H1 (cell line): ENCODE results near the gene PCDHGB1. TPM values are rescaled to one million over a fixed set of nuclear protein-coding genes. Genes with fewer than 3 reads are reported as not detected.

Experiments
- CTCF ChIA-PET: fragments of 300-600 bp; sonication (Branson Sonifier 250); formaldehyde crosslinking; loops from one replicate; lab custom pipeline; 2021; ENCODE audit not compliant: partially characterized antibody; lab: Charles Lee
- POLR2A ChIA-PET: fragments of 300-600 bp; sonication (Branson Sonifier 250); formaldehyde crosslinking; loops from one replicate; lab custom pipeline; 2021; ENCODE audit warnings: inconsistent platforms; ENCODE audit not compliant: partially characterized antibody; lab: Charles Lee
- DNase-seq, 2 experiments: peaks; one replicate each; pipeline versions ENCODE4 v3.0.0 to v3.0.0-alpha.2; 2010 to 2022; ENCODE audit warnings: low spot score in 2 of 2, low read depth in 1 of 2, mixed read lengths in 1 of 2
- FAIRE-seq: peaks from 2 replicates; lab custom pipeline; 2011; peaks lifted over from hg19 to GRCh38; lab: Jason Lieb, UNC
- H2AFZ ChIP-seq: 2 replicates; pipeline ENCODE4 v1.8.1; 2012; ENCODE audit warnings: low read length, inconsistent platforms
- H2AK5ac ChIP-seq: 2 replicates; pipeline ENCODE4 v1.6.1; 2013; ENCODE audit warnings: low read depth, low read length
- H2BK120ac ChIP-seq: replicated peaks from 2 replicates; pipeline ENCODE3; 2013; ENCODE audit warnings: low read depth, low read length, inconsistent platforms
- H2BK12ac ChIP-seq: 2 replicates; pipeline ENCODE4 v1.6.1; 2013; ENCODE audit warnings: low read depth, low read length
- H2BK15ac ChIP-seq: 2 replicates; pipeline ENCODE4 v1.6.1; 2013; ENCODE audit warnings: low read length
- H2BK20ac ChIP-seq: 2 replicates; pipeline ENCODE4 v1.6.1; 2013; ENCODE audit warnings: low read length
- H2BK5ac ChIP-seq: 2 replicates; pipeline ENCODE4 v1.6.1; 2013; ENCODE audit warnings: low read depth, low read length
- H3K14ac ChIP-seq: 2 replicates; pipeline ENCODE4 v1.6.1; 2013; ENCODE audit warnings: inconsistent platforms; ENCODE audit not compliant: insufficient read length
- H3K18ac ChIP-seq: 2 replicates; pipeline ENCODE4 v1.6.1; 2013; ENCODE audit warnings: low read length; ENCODE audit errors: extremely low read depth
- H3K23ac ChIP-seq: 2 replicates; pipeline ENCODE4 v1.6.1; 2013; ENCODE audit warnings: inconsistent platforms; ENCODE audit not compliant: insufficient read length
- H3K23me2 ChIP-seq: 2 replicates; pipeline ENCODE4 v1.6.1; 2013; ENCODE audit warnings: low read depth, low read length
- H3K27ac ChIP-seq: 2 replicates; pipeline ENCODE4 v1.6.1; 2011; ENCODE audit warnings: low read depth, low read length, inconsistent platforms
- H3K27me3 ChIP-seq, 4 experiments: replicated peaks in 1 of 4; 1 replicate in 1 of 4; 2 replicates in 3 of 4; pipeline versions ENCODE4 v1.6.1 to v1.8.1; 2011 to 2013; ENCODE audit warnings: low read length in 3 of 4, mild to moderate bottlenecking in 3 of 4, inconsistent platforms in 2 of 4, mixed read lengths in 2 of 4, moderate library complexity in 1 of 4; ENCODE audit not compliant: control insufficient read depth in 3 of 4, insufficient read depth in 3 of 4; ENCODE audit errors: extremely low read depth in 1 of 4
- H3K36me3 ChIP-seq, 4 experiments: 2 replicates each; pipeline versions ENCODE4 v1.6.1 to v1.8.1; 2011 to 2013; ENCODE audit warnings: mild to moderate bottlenecking in 4 of 4, low read length in 3 of 4, moderate library complexity in 2 of 4, control low read depth in 1 of 4, inconsistent platforms in 1 of 4; ENCODE audit not compliant: insufficient read depth in 4 of 4, control insufficient read depth in 2 of 4
- H3K4ac ChIP-seq: replicated peaks from 2 replicates; pipeline ENCODE3; 2013; ENCODE audit warnings: low read length, low read depth, mixed read lengths, inconsistent platforms; ENCODE audit not compliant: insufficient read length
- H3K4me1 ChIP-seq, 4 experiments: replicated peaks in 1 of 4; 1 replicate in 1 of 4; 2 replicates in 3 of 4; pipeline versions ENCODE4 v1.6.1 to v1.8.1; 2011 to 2013; ENCODE audit warnings: low read length in 3 of 4, inconsistent platforms in 2 of 4, mixed read lengths in 1 of 4; ENCODE audit not compliant: insufficient read depth in 4 of 4, control insufficient read depth in 3 of 4
- H3K4me2 ChIP-seq, 2 experiments: 2 replicates each; pipeline versions ENCODE4 v1.6.1 to v1.8.1; 2011 to 2013; ENCODE audit warnings: low read depth in 2 of 2, low read length in 2 of 2, control low read depth in 1 of 2, inconsistent platforms in 1 of 2, mild to moderate bottlenecking in 1 of 2; ENCODE audit not compliant: insufficient read depth in 1 of 2
- H3K4me3 ChIP-seq, 4 experiments: fragments of 200-600, 300-600 bp in 1 of 4; sonication (generic), shearing (Covaris generic), sonication (Bioruptor Twin) in 1 of 4; 2 replicates each; pipeline versions ENCODE4 v1.5.1 to v1.8.1; 2011 to 2016; ENCODE audit warnings: low read length in 4 of 4, low read depth in 3 of 4, control low read depth in 2 of 4, inconsistent platforms in 2 of 4, mild to moderate bottlenecking in 2 of 4, mixed read lengths in 1 of 4, moderate library complexity in 1 of 4; ENCODE audit not compliant: insufficient read depth in 2 of 4; ENCODE audit errors: extremely low read depth in 1 of 4
- H3K56ac ChIP-seq: replicated peaks from 2 replicates; pipeline ENCODE3; 2013; ENCODE audit warnings: low read depth, mild to moderate bottlenecking, mixed read lengths, low read length, inconsistent platforms; ENCODE audit not compliant: insufficient read length
- H3K79me1 ChIP-seq: 2 replicates; pipeline ENCODE4 v1.6.1; 2013; ENCODE audit warnings: low read depth, low read length, control low read depth
- H3K79me2 ChIP-seq, 2 experiments: 2 replicates each; pipeline versions ENCODE4 v1.6.1 to v1.8.1; 2012 to 2013; ENCODE audit warnings: low read length in 2 of 2, mild to moderate bottlenecking in 2 of 2, inconsistent platforms in 1 of 2; ENCODE audit not compliant: insufficient read depth in 2 of 2, control insufficient read depth in 1 of 2
- H3K9ac ChIP-seq, 4 experiments: replicated peaks in 1 of 4; 1 replicate in 1 of 4; 2 replicates in 3 of 4; pipeline versions ENCODE4 v1.6.1 to v1.8.1; 2011 to 2013; ENCODE audit warnings: low read depth in 3 of 4, low read length in 3 of 4, control low read depth in 2 of 4, mild to moderate bottlenecking in 2 of 4, moderate library complexity in 2 of 4, inconsistent platforms in 1 of 4; ENCODE audit errors: extremely low read depth in 1 of 4
- H3K9me3 ChIP-seq, 2 experiments: 2 replicates each; pipeline versions ENCODE4 v1.6.1 to v1.8.1; 2012 to 2013; ENCODE audit warnings: mild to moderate bottlenecking in 2 of 2, moderate library complexity in 2 of 2, control low read depth in 1 of 2, inconsistent platforms in 1 of 2, low read depth in 1 of 2, low read length in 1 of 2, mixed read lengths in 1 of 2; ENCODE audit not compliant: insufficient read depth in 2 of 2
- H4K20me1 ChIP-seq, 2 experiments: replicated peaks in 1 of 2; 2 replicates each; pipeline versions ENCODE3 to v1.8.1; 2011 to 2013; ENCODE audit warnings: inconsistent platforms in 2 of 2, low read length in 2 of 2, mild to moderate bottlenecking in 1 of 2; ENCODE audit not compliant: insufficient read depth in 2 of 2, control insufficient read depth in 1 of 2
- H4K5ac ChIP-seq: 2 replicates; pipeline ENCODE4 v1.6.1; 2013; ENCODE audit warnings: low read length, low read depth, mixed read lengths, inconsistent platforms; ENCODE audit not compliant: insufficient read length
- H4K8ac ChIP-seq: 2 replicates; pipeline ENCODE4 v1.8.0; 2013; ENCODE audit warnings: mild to moderate bottlenecking, moderate library complexity, low read length, inconsistent platforms; ENCODE audit not compliant: insufficient read depth; ENCODE audit errors: extremely low read depth
- H4K91ac ChIP-seq: replicated peaks from 2 replicates; pipeline ENCODE3; 2013; ENCODE audit warnings: low read length, mixed read lengths, inconsistent platforms; ENCODE audit not compliant: insufficient read length
- CREB1 ChIP-seq: IDR thresholded peaks from 2 replicates; pipeline ENCODE4 v1.6.1; 2012; ENCODE audit warnings: inconsistent platforms
- CTCF ChIP-seq, 3 experiments: IDR thresholded peaks; 1 replicate in 2 of 3; 2 replicates in 1 of 3; pipeline versions ENCODE4 v1.5.1 to v1.6.1; 2011; ENCODE audit warnings: low read length in 3 of 3, mild to moderate bottlenecking in 3 of 3, inconsistent platforms in 2 of 3, low read depth in 1 of 3, moderate library complexity in 1 of 3; ENCODE audit not compliant: insufficient read depth in 1 of 3; ENCODE audit errors: control extremely low read depth in 1 of 3
- GABPA ChIP-seq: IDR thresholded peaks from 2 replicates; pipeline ENCODE4 v1.6.1; 2011; ENCODE audit warnings: mild to moderate bottlenecking, low read length, moderate library complexity, borderline replicate concordance; ENCODE audit not compliant: insufficient read depth
- GTF2F1 ChIP-seq: IDR thresholded peaks from 2 replicates; pipeline ENCODE4 v1.6.1; 2012; ENCODE audit warnings: low read depth, low read length, improper control_type of control experiment, borderline replicate concordance
- HDAC2 ChIP-seq, 2 experiments: fragments of 300-600 bp in 1 of 2; sonication (generic) in 1 of 2; IDR thresholded peaks; 2 replicates each; pipeline ENCODE4 v1.6.1; 2011 to 2012; ENCODE audit warnings: low read depth in 2 of 2, low read length in 2 of 2, mild to moderate bottlenecking in 2 of 2, moderate library complexity in 2 of 2, borderline replicate concordance in 1 of 2, inconsistent platforms in 1 of 2
- KDM4A ChIP-seq: IDR thresholded peaks from one replicate; pipeline ENCODE4 v1.7.1; 2012; ENCODE audit warnings: low read depth, mild to moderate bottlenecking, moderate library complexity, low read length, inconsistent platforms; ENCODE audit not compliant: severe bottlenecking
- KDM5A ChIP-seq: fragments of 200-600 bp; IDR thresholded peaks from 2 replicates; pipeline ENCODE4 v1.7.1; 2012; ENCODE audit warnings: mild to moderate bottlenecking, low read length, inconsistent platforms, mixed read lengths
- MAFK ChIP-seq: IDR thresholded peaks from 2 replicates; pipeline ENCODE4 v1.6.1; 2012; ENCODE audit warnings: low read depth, mild to moderate bottlenecking, improper control_type of control experiment, low read length
- NRF1 ChIP-seq: IDR thresholded peaks from 2 replicates; pipeline ENCODE4 v1.6.1; 2011; ENCODE audit warnings: mild to moderate bottlenecking, low read depth, low read length, improper control_type of control experiment
- SIRT6 ChIP-seq: IDR thresholded peaks from one replicate; pipeline ENCODE4 v1.7.1; 2012; ENCODE audit warnings: low read length, inconsistent platforms
- SRF ChIP-seq: IDR thresholded peaks from 2 replicates; pipeline ENCODE4 v1.6.1; 2011; ENCODE audit warnings: mild to moderate bottlenecking, low read depth, low read length, moderate library complexity
- WGBS, 2 experiments: shearing (Covaris generic) in 1 of 2; methylation state at CpG; one replicate each; pipeline versions ENCODE4 v1.1.6 to v1.1.7; 2013 to 2015; ENCODE audit warnings: low lambda C conversion rate in 2 of 2, mixed read lengths in 2 of 2, inconsistent platforms in 1 of 2, low coverage in 1 of 2, missing lambda C conversion rate in 1 of 2; ENCODE audit not compliant: insufficient replicate concordance in 2 of 2, insufficient coverage in 1 of 2, insufficient read length in 1 of 2; ENCODE audit errors: extremely low coverage in 1 of 2, missing lambda C conversion rate in 1 of 2; 5-methylcytosine and 5-hydroxymethylcytosine counted together
- polyA plus RNA-seq, 7 experiments: library from polyadenylated mRNA; depleted of rRNA in 3 of 7; stranded (reverse) in 5 of 7; unstranded in 2 of 7; fragments of >200 nt in 5 of 7; fragments of 200-250 nt in 2 of 7; gene quantifications; 1 replicate in 5 of 7; 2 replicates in 1 of 7; 4 replicates in 1 of 7; pipeline versions ENCODE4 v1.2.1 to v1.2.3, GENCODE V29; 2011 to 2013; ENCODE audit warnings: missing spikeins in 2 of 7, mixed read lengths in 2 of 7
- total RNA-seq: library from RNA; stranded (reverse); fragmentation: NEBNext Ultra II Directional; extraction: Animal tissue kit (Norgen Biotek cat#: 25700); gene quantifications from 2 replicates; pipeline ENCODE4 v1.2.1, GENCODE V29; 2021

PCDHGB1 gene
- total and polyA plus RNA-seq, 2 of the 8 experiments (the other 6 are each of a cell fraction or from before 2014, with no cell fraction given) = 1.3 to 2.8 TPM

- Histone ChIP-seq H3K79me2 (no peaks in the 10 kb centered on the region), H4K20me1 (no peaks in the 10 kb centered on the region), H3K18ac (no peak overlapping the region), H2BK15ac (no peak overlapping the region), H3K4me1 (no peaks in the 10 kb centered on the region), H3K27ac (no peak overlapping the region), H3K56ac (no peak overlapping the region), H2BK5ac (no peak overlapping the region), H4K8ac (no peak overlapping the region), H4K5ac (no peak overlapping the region), H3K9me3 (peaks cover 36 to 51% of the 10 kb centered on the region in 2 experiments; a peak in 3 of 4 replicates), H4K91ac (no peak overlapping the region), H3K14ac (no peak overlapping the region), H2BK20ac (no peak overlapping the region), H3K9ac (no peak overlapping the region), H2AK5ac (no peak overlapping the region), H3K27me3 (no peaks in the 10 kb centered on the region), H3K79me1 (no peaks in the 10 kb centered on the region), H2BK120ac (no peak overlapping the region), H3K4me2 (no peak overlapping the region), H3K36me3 (peaks cover 0 to 3% (median 0%) of the 10 kb centered on the region in 4 experiments; a peak in 2 of 8 replicates), H3K4ac (no peak overlapping the region), H2BK12ac (no peak overlapping the region), H3K23ac (no peak overlapping the region), H3K23me2 (no peaks in the 10 kb centered on the region), H3K4me3 (no peak overlapping the region), H2AFZ (no peak overlapping the region)
- ChIA-PET POLR2A (interaction anchor here (1.3 kb wide), 1 partner anchor 16 kb away, joined by 3 read pairs; no protein-coding TSS in a partner anchor), CTCF (interaction anchor here (0.7 to 2.9 kb wide), 17 partner anchors 10 to 183 kb away, joined by 3 to 11 read pairs (median 4); partner anchors contain the start of genes PCDHGA10, PCDHGA5, PCDHGB2 and PCDHGB4)
- no peak for DNase-seq
- no peak for FAIRE-seq
- 93% methylated on average over 14 of the region's 14 CpGs; no CpG with 5 or more reads in 1 of the 2 experiments for WGBS, 2 experiments
- no peak for TF ChIP-seq SIRT6
- TF ChIP-seq NRF1 = no peak
- no peak for TF ChIP-seq MAFK
- TF ChIP-seq KDM4A = no peak
- no peak for TF ChIP-seq HDAC2 (IDR thresholded peaks at IDR 0.05; ENCODE audit: borderline replicate concordance in 1 of 2, low read depth in 2 of 2, low read length in 2 of 2)
- TF ChIP-seq GABPA = no peak
- no peak for TF ChIP-seq KDM5A
- no peak for TF ChIP-seq CREB1
- TF ChIP-seq SRF = no peak
- no peak for TF ChIP-seq GTF2F1
- TF ChIP-seq CTCF (IDR thresholded peaks at IDR 0.05; ENCODE audit: control extremely low read depth in 1 of 3, insufficient read depth in 1 of 3, low read depth in 1 of 3, low read length in 3 of 3) = no peak
Measured at GRCh38 chr5:141374627-141375026, 24.7 kb downstream of the PCDHGB1 start.
